RWPE2 (cell line): ENCODE measurements around the gene RIMBP3C.

Source experiments
- ATAC-seq: fragments of 200-7000 bp; cut with Tn5 transposase; 3 replicates; pipeline ENCODE4 v1.9.1; 2021; ENCODE audit warnings: low read depth
- DNase-seq: peaks from one replicate; pipeline ENCODE4 v3.0.0-alpha.2; 2020; ENCODE audit warnings: low spot score
- H3K27ac ChIP-seq: fragments of 450-650 bp; 2 replicates; pipeline ENCODE4 v1.5.1; 2017; ENCODE audit warnings: mild to moderate bottlenecking; ENCODE audit not compliant: poor library complexity, severe bottlenecking
- H3K27me3 ChIP-seq: fragments of 250-450 bp; sonication (Bioruptor Pico); 2 replicates; pipeline ENCODE4 v1.5.1; 2021; ENCODE audit warnings: mild to moderate bottlenecking, moderate library complexity; ENCODE audit not compliant: insufficient read depth, poor library complexity, severe bottlenecking
- H3K36me3 ChIP-seq: fragments of 250-450 bp; sonication (Bioruptor Pico); 2 replicates; pipeline ENCODE4 v1.5.1; 2020; ENCODE audit warnings: low read depth, mild to moderate bottlenecking, moderate library complexity
- H3K4me1 ChIP-seq: fragments of 250-450 bp; sonication (Bioruptor Pico); 2 replicates; pipeline ENCODE4 v1.5.1; 2021; ENCODE audit warnings: mild to moderate bottlenecking, moderate library complexity; ENCODE audit not compliant: insufficient read depth, poor library complexity, severe bottlenecking
- H3K4me3 ChIP-seq: fragments of 250-450 bp; sonication (Bioruptor Pico); 2 replicates; pipeline ENCODE4 v1.5.1; 2021; ENCODE audit warnings: mild to moderate bottlenecking, moderate library complexity; ENCODE audit not compliant: severe bottlenecking
- H3K9me3 ChIP-seq: fragments of 250-450 bp; sonication (Bioruptor Pico); 2 replicates; pipeline ENCODE4 v1.5.1; 2021; ENCODE audit warnings: mild to moderate bottlenecking, moderate library complexity; ENCODE audit not compliant: severe bottlenecking
- CTCF ChIP-seq: fragments of 450-650 bp; IDR thresholded peaks from one replicate; pipeline ENCODE4 v1.5.1; 2017; ENCODE audit warnings: mild to moderate bottlenecking, moderate library complexity; ENCODE audit not compliant: poor library complexity, severe bottlenecking

The RIMBP3C gene

GRCh38 chr22:21579474-21579851 lies 28.2 kb upstream of the RIMBP3C start:
- TF ChIP-seq CTCF: no peak
- ATAC-seq (no peak), DNase-seq (no peak)
- Histone ChIP-seq H3K36me3 (peaks cover 10% of the 10 kb centered on the region), H3K9me3 (peaks cover 4% of the 10 kb centered on the region), H3K27me3 (no peaks in the 10 kb centered on the region), H3K4me1 (peaks cover 4% of the 10 kb centered on the region), H3K27ac (no peak overlapping the region), H3K4me3 (no peak overlapping the region)

DNA sequence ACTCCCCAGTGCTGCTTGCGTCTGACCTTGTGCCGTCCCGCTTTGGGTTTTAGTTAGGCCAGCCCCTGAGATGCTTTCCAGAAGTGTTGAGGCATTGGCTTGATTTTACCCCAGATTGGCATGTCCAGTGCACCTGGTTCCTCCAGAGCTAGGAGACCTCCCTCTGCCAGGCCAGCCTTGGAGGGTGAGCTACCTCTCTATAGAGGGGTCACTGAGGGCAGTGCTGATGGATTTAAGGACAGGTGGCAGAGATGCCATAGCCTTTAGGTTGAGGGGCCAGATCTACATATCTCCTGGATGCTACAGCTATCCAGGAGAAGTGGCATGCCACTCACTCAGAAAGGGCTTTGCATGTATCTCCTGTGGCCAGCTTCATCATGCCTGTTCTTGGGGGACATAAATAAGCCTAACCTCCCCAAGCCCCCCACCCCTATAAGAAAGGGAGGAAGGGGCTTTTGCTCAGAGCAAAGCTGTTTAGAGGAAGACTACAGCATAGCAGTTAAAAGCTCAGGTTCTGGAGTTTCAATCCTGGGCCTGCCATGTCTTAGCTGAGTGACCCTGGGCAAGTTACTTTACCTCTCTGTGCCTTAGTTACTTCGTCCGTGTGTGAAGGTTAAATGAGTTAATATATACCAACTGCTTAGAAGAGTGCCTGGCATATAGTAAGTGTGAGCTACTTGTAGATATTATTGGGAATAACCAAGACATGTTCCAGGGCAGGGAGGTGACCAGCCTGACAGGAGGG lies 22.7 kb upstream of the RIMBP3C start:
- ATAC-seq: no peak; the same call in 2 of the 3 replicates
- Histone ChIP-seq H3K27ac (peak overlapping the region; percentile 12), H3K4me3 (no peak overlapping the region), H3K27me3 (no peaks in the 10 kb centered on the region), H3K4me1 (peaks cover 24% of the 10 kb centered on the region), H3K9me3 (no peaks in the 10 kb centered on the region), H3K36me3 (peaks cover 23% of the 10 kb centered on the region; the same call in 1 of the 2 replicates)
- no peak for TF ChIP-seq CTCF
- DNase-seq: no peak

GRCh38 chr22:21573293-21573734 lies 22.1 kb upstream of the RIMBP3C start:
- H3K27me3 ChIP-seq: no peaks in the 10 kb centered on the region
- H3K9me3 ChIP-seq: no peaks in the 10 kb centered on the region
- peaks cover 23% of the 10 kb centered on the region; the same call in 1 of the 2 replicates for H3K36me3 ChIP-seq
- H3K27ac ChIP-seq: no peak overlapping the region
- H3K4me3 ChIP-seq: no peak overlapping the region
- no peak for DNase-seq
- H3K4me1 ChIP-seq: peaks cover 24% of the 10 kb centered on the region
- no peak for ATAC-seq
- TF ChIP-seq CTCF: no peak

GRCh38 chr22:21571679-21572078 lies 20.4 kb upstream of the RIMBP3C start:
- no peak overlapping the region for H3K4me3 ChIP-seq
- DNase-seq: no peak
- H3K27me3 ChIP-seq: no peaks in the 10 kb centered on the region
- H3K36me3 ChIP-seq: peaks cover 23% of the 10 kb centered on the region; the same call in 1 of the 2 replicates
- no peak overlapping the region for H3K27ac ChIP-seq
- no peak for TF ChIP-seq CTCF
- ATAC-seq: no peak
- peaks cover 2% of the 10 kb centered on the region for H3K9me3 ChIP-seq
- H3K4me1 ChIP-seq: peaks cover 24% of the 10 kb centered on the region

DNA sequence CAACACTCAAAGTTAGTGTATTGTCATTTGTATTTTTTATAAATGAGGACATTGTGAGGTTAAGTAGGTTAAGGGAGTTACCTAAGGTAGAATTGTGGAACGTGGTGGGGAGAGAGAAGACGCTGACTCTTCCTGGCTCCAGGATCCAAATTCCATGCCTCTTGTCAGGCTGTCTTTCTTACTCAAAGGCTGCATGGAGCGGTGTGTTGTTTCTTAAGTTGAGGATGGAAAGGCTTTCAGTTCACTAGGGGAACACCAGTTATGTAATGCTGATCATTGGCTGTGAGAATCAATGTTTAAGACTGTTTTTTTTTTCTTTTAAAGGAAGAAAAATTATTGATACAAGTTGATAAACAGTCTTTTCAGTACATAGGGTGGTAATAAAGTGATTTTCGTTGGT lies 19.1 kb upstream of the RIMBP3C start:
- DNase-seq: no peak
- no peaks in the 10 kb centered on the region for H3K27me3 ChIP-seq
- no peak for TF ChIP-seq CTCF
- peaks cover 3% of the 10 kb centered on the region for H3K9me3 ChIP-seq
- H3K4me3 ChIP-seq: no peak overlapping the region
- H3K4me1 ChIP-seq: peaks cover 24% of the 10 kb centered on the region
- no peak for ATAC-seq
- H3K27ac ChIP-seq: no peak overlapping the region
- peaks cover 23% of the 10 kb centered on the region; the same call in 1 of the 2 replicates for H3K36me3 ChIP-seq
